K562 (cell line): Measurements from ENCODE around the gene TMEM61. TPM values are rescaled to one million over a fixed set of nuclear protein-coding genes. Genes with fewer than 3 reads are reported as not detected.
A peak's percentile ranks its signal among the peaks of the same experiment; 100 is the strongest.

Experiments
- ATAC-seq: fragments of 200-7000 bp; cut with Tn5 transposase; 3 replicates; pipeline ENCODE4 v1.9.1; 2020; ENCODE audit warnings: moderate library complexity
- BruUV-seq: library from RNA; stranded (reverse); fragments of 400-500 nt; replicated peaks from 2 replicates; lab custom pipeline; 2021; lab: Mats Ljungman, UMichigan
- CTCF ChIA-PET: fragments of 300-600 bp; formaldehyde crosslinking; extraction: SDS; loops from one replicate; lab custom pipeline; 2021; ENCODE audit warnings: low intra/inter-chr PET ratio; lab: Yijun Ruan, JAX
- POLR2A ChIA-PET: fragments of 300-600, 350-650 bp; sonication (Branson Sonifier 250); formaldehyde crosslinking; extraction: SDS; loops from one replicate; lab custom pipeline; 2021; ENCODE audit warnings: antibody characterized with exemption, inconsistent platforms; lab: Yijun Ruan, JAX
- DNase-seq, 4 experiments: peaks; one replicate each; pipeline versions ENCODE4 v3.0.0 to v3.0.0-alpha.2; 2011 to 2018; ENCODE audit warnings: low spot score in 3 of 4, mixed read lengths in 3 of 4; ENCODE audit errors: extremely low read depth in 1 of 4
- FAIRE-seq: peaks from 2 replicates; lab custom pipeline; 2011; peaks lifted over from hg19 to GRCh38; lab: Jason Lieb, UNC
- H2AFZ ChIP-seq: 2 replicates; pipeline ENCODE4 v1.6.0; 2011; ENCODE audit warnings: low read depth, low read length, control low read depth, inconsistent platforms
- H3K27ac ChIP-seq: fragments of 200-600 bp; 3 replicates; pipeline ENCODE4 v1.8.0; 2011; ENCODE audit warnings: low read depth, mild to moderate bottlenecking, control low read depth, inconsistent platforms, low read length, moderate library complexity, mixed read lengths; ENCODE audit errors: extremely low read depth
- H3K27me3 ChIP-seq, 2 experiments: fragments of 300-600 bp in 1 of 2; 2 replicates in 1 of 2; 3 replicates in 1 of 2; pipeline versions ENCODE4 v1.6.0 to v1.8.0; 2011; ENCODE audit warnings: inconsistent platforms in 2 of 2, low read length in 2 of 2, mild to moderate bottlenecking in 1 of 2, mixed read lengths in 1 of 2, moderate library complexity in 1 of 2; ENCODE audit not compliant: control insufficient read depth in 2 of 2, insufficient read depth in 2 of 2
- H3K36me3 ChIP-seq: fragments of 300-600 bp; 3 replicates; pipeline ENCODE4 v1.8.0; 2011; ENCODE audit warnings: mild to moderate bottlenecking, low read length, inconsistent platforms; ENCODE audit not compliant: control insufficient read depth, insufficient read depth
- H3K4me1 ChIP-seq, 2 experiments: fragments of 200-600 bp in 1 of 2; replicated peaks in 1 of 2; 2 replicates in 1 of 2; 3 replicates in 1 of 2; pipeline versions ENCODE4 v1.5.1 to v1.8.0; 2011; ENCODE audit warnings: inconsistent platforms in 2 of 2, low read length in 2 of 2, mild to moderate bottlenecking in 1 of 2, mixed read lengths in 1 of 2, moderate library complexity in 1 of 2; ENCODE audit not compliant: control insufficient read depth in 2 of 2, insufficient read depth in 2 of 2
- H3K4me2 ChIP-seq: 2 replicates; pipeline ENCODE4 v1.6.1; 2011; ENCODE audit warnings: low read length, control low read depth, inconsistent platforms, mixed read lengths; ENCODE audit not compliant: insufficient read depth
- H3K4me3 ChIP-seq: fragments of 200-600 bp; sonication (generic), shearing (Covaris generic); 2 replicates; pipeline ENCODE4 v1.5.1; 2016; ENCODE audit warnings: control low read depth, inconsistent platforms
- H3K79me2 ChIP-seq: fragments of 200-600 bp; 3 replicates; pipeline ENCODE4 v1.8.0; 2011; ENCODE audit warnings: low read length, inconsistent platforms; ENCODE audit not compliant: control insufficient read depth, insufficient read depth
- H3K9ac ChIP-seq, 2 experiments: 2 replicates each; pipeline versions ENCODE4 v1.6.0 to v1.6.1; 2011; ENCODE audit warnings: low read depth in 2 of 2, low read length in 2 of 2, control low read depth in 1 of 2, inconsistent platforms in 1 of 2, mild to moderate bottlenecking in 1 of 2, mixed read lengths in 1 of 2; ENCODE audit not compliant: insufficient read depth in 1 of 2
- H3K9me1 ChIP-seq: one replicate; pipeline ENCODE4 v1.6.0; 2011; ENCODE audit warnings: inconsistent platforms, mild to moderate bottlenecking, low read length, moderate library complexity; ENCODE audit not compliant: control insufficient read depth, insufficient read depth
- H3K9me3 ChIP-seq: replicated peaks from 2 replicates; pipeline ENCODE4 v1.5.1; 2011; ENCODE audit warnings: low read depth, low read length, inconsistent platforms; ENCODE audit not compliant: control insufficient read depth, insufficient read depth
- H4K20me1 ChIP-seq: replicated peaks from 2 replicates; pipeline ENCODE4 v1.6.1; 2011; ENCODE audit warnings: low read length, inconsistent platforms, mixed read lengths; ENCODE audit not compliant: control insufficient read depth, insufficient read depth
- ADNP ChIP-seq: fragments of 200-800 bp; sonication (Bioruptor generic); IDR thresholded peaks from 2 replicates; pipeline ENCODE4 v1.6.1; 2016; ENCODE audit warnings: missing genetic modification characterization, missing compliant biosample characterization
- BCOR ChIP-seq: fragments of 450-650 bp; IDR thresholded peaks from 2 replicates; pipeline ENCODE4 v1.6.1; 2016
- CHD4 ChIP-seq: fragments of 200-600 bp; sonication (generic); IDR thresholded peaks from 3 replicates; pipeline ENCODE4 v1.6.1; 2012; ENCODE audit warnings: low read depth, mild to moderate bottlenecking, mixed read lengths, low read length, inconsistent platforms; ENCODE audit not compliant: insufficient read depth, insufficient replicate concordance, poor library complexity, severe bottlenecking
- KDM1A ChIP-seq, 2 experiments: fragments of 450-650 bp; IDR thresholded peaks; 2 replicates each; pipeline ENCODE4 v1.6.1; 2016; ENCODE audit warnings: mild to moderate bottlenecking in 2 of 2
- POLR2B ChIP-seq: fragments of 450-650 bp; IDR thresholded peaks from 2 replicates; pipeline ENCODE4 v1.6.1; 2018; ENCODE audit warnings: low read depth; ENCODE audit not compliant: partially characterized antibody
- RBM25 ChIP-seq: fragments of 200-400 bp; formaldehyde crosslinking; IDR thresholded peaks from 2 replicates; pipeline ENCODE4 v1.6.1; 2018; ENCODE audit warnings: low read length, low read depth, moderate library complexity; ENCODE audit not compliant: severe bottlenecking
- TAL1 ChIP-seq: fragments of 450-650 bp; IDR thresholded peaks from 2 replicates; pipeline ENCODE4 v1.6.1; 2016; ENCODE audit warnings: mild to moderate bottlenecking
- THAP7 ChIP-seq: fragments of 250-450 bp; sonication (Bioruptor Pico); IDR thresholded peaks from 2 replicates; pipeline ENCODE4 v1.5.0; 2021
- TRIM25 ChIP-seq: fragments of 450-650 bp; IDR thresholded peaks from 2 replicates; pipeline ENCODE4 v1.7.0; 2016; ENCODE audit warnings: borderline replicate concordance
- WGBS: fragments of 100-300 bp; shearing (Covaris generic); methylation state at CpG from one replicate; pipeline ENCODE4 v1.1.6; 2016; ENCODE audit warnings: low coverage, mixed read lengths; ENCODE audit not compliant: insufficient coverage; ENCODE audit errors: missing lambda C conversion rate; 5-methylcytosine and 5-hydroxymethylcytosine counted together
- in situ Hi-C: fragments of 300-500 bp; cut with MboI; formaldehyde crosslinking; loops from 4 replicates; pipeline ENCODE4 v1.15.0; 2018; ENCODE audit warnings: inconsistent platforms, mixed read lengths
- intact Hi-C: fragments of 100-400 bp; cut with micrococcal nuclease; formaldehyde crosslinking; loops from 2 replicates; pipeline ENCODE4 v1.14.2; 2022
- polyA plus RNA-seq, 8 experiments: library from polyadenylated mRNA; depleted of rRNA in 4 of 8; stranded (reverse) in 5 of 8; unstranded in 3 of 8; fragments of >200 nt; fragmentation: Nextera tagmentation in 2 of 8; fragmentation: Illumina TruSeq in 1 of 8; extraction: Ambion mirVana in 2 of 8; extraction: Trizol in 1 of 8; gene quantifications; 2 replicates each; pipeline versions ENCODE4 v1.2.1 to v1.2.3, GENCODE V29; 2011 to 2014; ENCODE audit warnings: inconsistent platforms in 1 of 8, missing spikeins in 1 of 8
- total RNA-seq, 7 experiments: library from RNA; depleted of rRNA in 6 of 7; stranded (reverse); fragments of >200 nt in 6 of 7; fragmentation: Illumina TruSeq in 2 of 7; extraction: Trizol in 2 of 7; gene quantifications; 2 replicates each; pipeline versions ENCODE4 v1.2.1 to v1.2.3, GENCODE V29; 2011 to 2021; ENCODE audit warnings: low replicate concordance in 1 of 7
- TF ChIP-seq, protein P1 (sequence below): fragments of 450-650 bp; formaldehyde crosslinking; IDR thresholded peaks from 2 replicates; pipeline ENCODE4 v1.4.0; 2020; ENCODE audit warnings: mild to moderate bottlenecking, moderate library complexity

TMEM61 gene
- total and polyA plus RNA-seq, 9 of the 15 experiments (the other 6 are each of a cell fraction or from before 2014, with no cell fraction given): not detected

- H3K9me1 ChIP-seq: no peaks in the 10 kb centered on the region
- intact Hi-C loops (no loop called here), in situ Hi-C loops (no loop called here)
- no peaks in the 10 kb centered on the region for H3K36me3 ChIP-seq
- H3K27ac ChIP-seq: no peak overlapping the region
- H3K27me3 ChIP-seq: peaks cover 21 to 76% of the 10 kb centered on the region in 2 experiments; a peak in 4 of 5 replicates
- no peak overlapping the region for H3K4me3 ChIP-seq
- ChIA-PET CTCF (no interaction called here), POLR2A (interaction anchor here (0.7 to 1.0 kb wide), 2 partner anchors 39 to 42 kb away, joined by 3 read pairs; no protein-coding TSS in a partner anchor)
- peaks cover 5% of the 10 kb centered on the region; the same call in 1 of the 2 replicates for H4K20me1 ChIP-seq
- peaks cover 0 to 12% of the 10 kb centered on the region in 2 experiments; a peak in 2 of 5 replicates for H3K4me1 ChIP-seq
- DNase-seq (no peak), FAIRE-seq (no peak), ATAC-seq (no peak)
- H3K79me2 ChIP-seq: no peaks in the 10 kb centered on the region
- TF ChIP-seq POLR2B (no peak), ADNP (tag) (peak; percentile 63; the same call in 1 of the 2 replicates), BCOR (peak; percentile 78), CHD4 (peak; percentile 35), THAP7 (CRISPR knock-in tag) (no peak), TRIM25 (no peak), KDM1A (IDR thresholded peaks at IDR 0.05) (0 out of 4 replicates have a peak, but pooled peaks of 1 of the 2 experiments have one; percentile 25), TAL1 (no peak), RBM25 (peak; percentile 81)
- TF ChIP-seq, protein P1, sequence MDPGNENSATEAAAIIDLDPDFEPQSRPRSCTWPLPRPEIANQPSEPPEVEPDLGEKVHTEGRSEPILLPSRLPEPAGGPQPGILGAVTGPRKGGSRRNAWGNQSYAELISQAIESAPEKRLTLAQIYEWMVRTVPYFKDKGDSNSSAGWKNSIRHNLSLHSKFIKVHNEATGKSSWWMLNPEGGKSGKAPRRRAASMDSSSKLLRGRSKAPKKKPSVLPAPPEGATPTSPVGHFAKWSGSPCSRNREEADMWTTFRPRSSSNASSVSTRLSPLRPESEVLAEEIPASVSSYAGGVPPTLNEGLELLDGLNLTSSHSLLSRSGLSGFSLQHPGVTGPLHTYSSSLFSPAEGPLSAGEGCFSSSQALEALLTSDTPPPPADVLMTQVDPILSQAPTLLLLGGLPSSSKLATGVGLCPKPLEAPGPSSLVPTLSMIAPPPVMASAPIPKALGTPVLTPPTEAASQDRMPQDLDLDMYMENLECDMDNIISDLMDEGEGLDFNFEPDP (CRISPR knock-in tag): no peak
- no TSS peak for BruUV-seq
- H3K9ac ChIP-seq: no peak overlapping the region
- H3K9me3 ChIP-seq: no peaks in the 10 kb centered on the region; the same call in 1 of the 2 replicates
- WGBS: 3% methylated on average over 4 of the region's 4 CpGs
- H3K4me2 ChIP-seq: no peak overlapping the region
- no peak overlapping the region for H2AFZ ChIP-seq
Measured at GRCh38 chr1:54988975-54989374, 8.5 kb downstream of the TMEM61 start.
